Measurements from ENCODE around the gene TPRN.

TPRN gene

GRCh38 chr9:137195525-137196220 lies 4.9 kb downstream of the TPRN start:
- CTCF ChIA-PET = no interaction called here

GRCh38 chr9:137194909-137195308 lies 5.6 kb downstream of the TPRN start:
- TF ChIP-seq CTBP1 (IDR thresholded peaks at IDR 0.05; ENCODE audit: borderline replicate concordance) (no peak), ZNF384 (IDR thresholded peaks at IDR 0.05) (no peak), NFRKB (IDR thresholded peaks at IDR 0.05) (no peak), L3MBTL2 (conservative IDR thresholded peaks at IDR 0.05) (no peak), SP1 (IDR thresholded peaks at IDR 0.05) (no peak), ELF4 (IDR thresholded peaks at IDR 0.05) (no peak), FOXK2 (IDR thresholded peaks at IDR 0.05) (no peak), LEF1 (IDR thresholded peaks at IDR 0.05; ENCODE audit: borderline replicate concordance) (no peak), BHLHE40 (IDR thresholded peaks at IDR 0.05; ENCODE audit: borderline replicate concordance) (no peak)
- DNase-seq (ENCODE audit: extremely low spot score) = no peak
- ChIA-PET CTCF (no interaction called here), POLR2A (interaction anchor here (0.9 to 1.6 kb wide), 6 partner anchors 10 to 65 kb away, joined by 3 to 9 read pairs (median 4); partner anchors contain the start of gene TUBB4B)

More at GRCh38 chr9:137195525-137196220, 4.9 kb downstream of the TPRN start:
- DNase-seq (ENCODE audit: extremely low spot score) = no peak
- TF ChIP-seq PKNOX1 (IDR thresholded peaks at IDR 0.05) (no peak), FOXM1 (IDR thresholded peaks at IDR 0.05; ENCODE audit: borderline replicate concordance) (no peak), HDGF (IDR thresholded peaks at IDR 0.05; ENCODE audit: borderline replicate concordance) (no peak), LEF1 (IDR thresholded peaks at IDR 0.05; ENCODE audit: borderline replicate concordance) (no peak), L3MBTL2 (conservative IDR thresholded peaks at IDR 0.05) (no peak), CTBP1 (IDR thresholded peaks at IDR 0.05; ENCODE audit: borderline replicate concordance) (no peak), SP1 (IDR thresholded peaks at IDR 0.05) (no peak), BHLHE40 (IDR thresholded peaks at IDR 0.05; ENCODE audit: borderline replicate concordance) (no peak), ELF4 (IDR thresholded peaks at IDR 0.05) (no peak), ZNF384 (IDR thresholded peaks at IDR 0.05) (no peak), SUZ12 (IDR thresholded peaks at IDR 0.05) (no peak), FOXA1 (IDR thresholded peaks at IDR 0.05) (no peak), NFRKB (IDR thresholded peaks at IDR 0.05) (no peak), FOXK2 (IDR thresholded peaks at IDR 0.05) (no peak), TARDBP (IDR thresholded peaks at IDR 0.05) (no peak)
- POLR2A ChIA-PET = interaction anchor here (1.0 to 1.4 kb wide), 3 partner anchors 9 to 45 kb away, joined by 3 to 9 read pairs (median 4); partner anchors contain the start of gene TUBB4B

GRCh38 chr9:137194388-137194787 lies 6.2 kb downstream of the TPRN start:
- ChIA-PET CTCF (no interaction called here), POLR2A (interaction anchor here (0.9 to 1.6 kb wide), 5 partner anchors 21 to 65 kb away, joined by 3 to 9 read pairs (median 4); partner anchors contain the start of gene TUBB4B)
- no peak for DNase-seq (ENCODE audit: extremely low spot score)
- TF ChIP-seq CTBP1 (IDR thresholded peaks at IDR 0.05; ENCODE audit: borderline replicate concordance) (no peak), BHLHE40 (IDR thresholded peaks at IDR 0.05; ENCODE audit: borderline replicate concordance) (no peak), NFRKB (IDR thresholded peaks at IDR 0.05) (no peak), L3MBTL2 (conservative IDR thresholded peaks at IDR 0.05) (no peak), FOXA1 (IDR thresholded peaks at IDR 0.05) (no peak), LEF1 (IDR thresholded peaks at IDR 0.05; ENCODE audit: borderline replicate concordance) (no peak), SUZ12 (IDR thresholded peaks at IDR 0.05) (no peak), ARNT (IDR thresholded peaks at IDR 0.05) (no peak), SP1 (IDR thresholded peaks at IDR 0.05) (no peak), HDGF (IDR thresholded peaks at IDR 0.05; ENCODE audit: borderline replicate concordance) (no peak), ZNF384 (IDR thresholded peaks at IDR 0.05) (no peak), FOXM1 (IDR thresholded peaks at IDR 0.05; ENCODE audit: borderline replicate concordance) (no peak), FOXK2 (IDR thresholded peaks at IDR 0.05) (no peak), PKNOX1 (IDR thresholded peaks at IDR 0.05) (no peak), TARDBP (IDR thresholded peaks at IDR 0.05) (no peak), ELF4 (IDR thresholded peaks at IDR 0.05) (no peak)

- no peak for DNase-seq (ENCODE audit: extremely low spot score)
- CTCF ChIA-PET = no interaction called here
- no peak for TF ChIP-seq NFRKB (IDR thresholded peaks at IDR 0.05)
- TF ChIP-seq BHLHE40 (IDR thresholded peaks at IDR 0.05; ENCODE audit: borderline replicate concordance) = no peak
- TF ChIP-seq FOXK2 (IDR thresholded peaks at IDR 0.05) = no peak
- no peak for TF ChIP-seq FOXM1 (IDR thresholded peaks at IDR 0.05; ENCODE audit: borderline replicate concordance)
- TF ChIP-seq CTBP1 (IDR thresholded peaks at IDR 0.05; ENCODE audit: borderline replicate concordance) = no peak
- no peak for TF ChIP-seq ELF4 (IDR thresholded peaks at IDR 0.05)
- TF ChIP-seq SUZ12 (IDR thresholded peaks at IDR 0.05) = no peak
- TF ChIP-seq HDGF (IDR thresholded peaks at IDR 0.05; ENCODE audit: borderline replicate concordance) = no peak
- TF ChIP-seq LEF1 (IDR thresholded peaks at IDR 0.05; ENCODE audit: borderline replicate concordance) = no peak
- no peak for TF ChIP-seq ARNT (IDR thresholded peaks at IDR 0.05)
- TF ChIP-seq L3MBTL2 (conservative IDR thresholded peaks at IDR 0.05) = no peak
- POLR2A ChIA-PET = interaction anchor here (1.6 to 1.7 kb wide), 2 partner anchors 44 to 64 kb away, joined by 3 to 5 read pairs; no protein-coding TSS in a partner anchor
Measured at GRCh38 chr9:137193771-137194170, 6.8 kb downstream of the TPRN start.

GRCh38 chr9:137192859-137193258 lies 7.7 kb downstream of the TPRN start:
- TF ChIP-seq SP1 (IDR thresholded peaks at IDR 0.05) = no peak
- no peak for TF ChIP-seq TARDBP (IDR thresholded peaks at IDR 0.05)
- TF ChIP-seq FOXK2 (IDR thresholded peaks at IDR 0.05) = no peak
- TF ChIP-seq FOXM1 (IDR thresholded peaks at IDR 0.05; ENCODE audit: borderline replicate concordance) = no peak
- no peak for TF ChIP-seq BHLHE40 (IDR thresholded peaks at IDR 0.05; ENCODE audit: borderline replicate concordance)
- TF ChIP-seq PKNOX1 (IDR thresholded peaks at IDR 0.05) = no peak
- no peak for TF ChIP-seq NFRKB (IDR thresholded peaks at IDR 0.05)
- no peak for TF ChIP-seq LEF1 (IDR thresholded peaks at IDR 0.05; ENCODE audit: borderline replicate concordance)
- no peak for TF ChIP-seq ARNT (IDR thresholded peaks at IDR 0.05)
- TF ChIP-seq SUZ12 (IDR thresholded peaks at IDR 0.05) = no peak
- TF ChIP-seq ELF4 (IDR thresholded peaks at IDR 0.05) = no peak
- no peak for TF ChIP-seq CTBP1 (IDR thresholded peaks at IDR 0.05; ENCODE audit: borderline replicate concordance)
- TF ChIP-seq ZNF384 (IDR thresholded peaks at IDR 0.05) = no peak
- no peak for TF ChIP-seq FOXA1 (IDR thresholded peaks at IDR 0.05)
- no peak for TF ChIP-seq L3MBTL2 (conservative IDR thresholded peaks at IDR 0.05)
- no peak for TF ChIP-seq HDGF (IDR thresholded peaks at IDR 0.05; ENCODE audit: borderline replicate concordance)
- no peak for DNase-seq (ENCODE audit: extremely low spot score)
- POLR2A ChIA-PET = interaction anchor here (1.5 to 1.7 kb wide), 2 partner anchors 63 to 106 kb away, joined by 4 to 5 read pairs; partner anchors contain the start of gene MAN1B1
- CTCF ChIA-PET = no interaction called here
